GM06990 (cell line): ENCODE measurements around the gene ZBTB47.
A peak's percentile ranks its signal among the peaks of the same experiment; 100 is the strongest.

Source experiments
- DNase-seq: peaks from one replicate; pipeline ENCODE4 v3.0.0-alpha.2; 2011; ENCODE audit not compliant: insufficient read length; ENCODE audit errors: extremely low read depth
- H3K27me3 ChIP-seq: replicated peaks from 2 replicates; pipeline ENCODE4 v1.6.0; 2011; ENCODE audit warnings: low read length; ENCODE audit not compliant: control insufficient read depth, insufficient read depth
- H3K36me3 ChIP-seq: 2 replicates; pipeline ENCODE4 v1.5.1; 2011; ENCODE audit warnings: low read length; ENCODE audit not compliant: control insufficient read depth, insufficient read depth
- H3K4me3 ChIP-seq: replicated peaks from 2 replicates; pipeline ENCODE4 v1.5.1; 2011; ENCODE audit warnings: low read depth, mild to moderate bottlenecking, control low read depth, low read length
- TF ChIP-seq, protein P1 (sequence below): IDR thresholded peaks from 2 replicates; pipeline ENCODE4 v1.5.1; 2011; ENCODE audit warnings: low read length, control low read depth, mild to moderate bottlenecking, inconsistent platforms; ENCODE audit not compliant: insufficient read depth, poor library complexity, severe bottlenecking

The ZBTB47 gene

DNA sequence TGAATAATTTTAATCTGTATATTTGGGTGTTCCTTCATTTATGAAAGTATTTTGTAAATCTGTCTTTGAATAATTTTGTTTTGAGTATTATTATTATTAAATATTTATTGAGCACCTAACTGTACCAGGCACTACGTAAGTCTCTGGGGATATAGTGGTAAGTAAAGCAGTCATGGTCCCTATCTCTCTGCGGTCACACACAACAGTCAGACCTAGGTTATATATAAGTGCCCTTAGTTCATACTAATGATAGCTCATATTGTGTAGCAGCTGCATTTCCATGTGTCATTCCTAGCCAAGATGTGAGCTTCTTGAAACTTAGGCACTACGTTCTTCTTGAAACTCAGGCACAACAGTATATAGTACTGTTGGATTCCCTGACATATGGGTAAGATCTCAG is 40.6 kb upstream of the ZBTB47 start:
- DNase-seq: peak; percentile 31
- Histone ChIP-seq H3K4me3 (no peak overlapping the region), H3K36me3 (no peaks in the 10 kb centered on the region; the same call in none of the 2 replicates), H3K27me3 (no peaks in the 10 kb centered on the region)
- TF ChIP-seq, protein P1, sequence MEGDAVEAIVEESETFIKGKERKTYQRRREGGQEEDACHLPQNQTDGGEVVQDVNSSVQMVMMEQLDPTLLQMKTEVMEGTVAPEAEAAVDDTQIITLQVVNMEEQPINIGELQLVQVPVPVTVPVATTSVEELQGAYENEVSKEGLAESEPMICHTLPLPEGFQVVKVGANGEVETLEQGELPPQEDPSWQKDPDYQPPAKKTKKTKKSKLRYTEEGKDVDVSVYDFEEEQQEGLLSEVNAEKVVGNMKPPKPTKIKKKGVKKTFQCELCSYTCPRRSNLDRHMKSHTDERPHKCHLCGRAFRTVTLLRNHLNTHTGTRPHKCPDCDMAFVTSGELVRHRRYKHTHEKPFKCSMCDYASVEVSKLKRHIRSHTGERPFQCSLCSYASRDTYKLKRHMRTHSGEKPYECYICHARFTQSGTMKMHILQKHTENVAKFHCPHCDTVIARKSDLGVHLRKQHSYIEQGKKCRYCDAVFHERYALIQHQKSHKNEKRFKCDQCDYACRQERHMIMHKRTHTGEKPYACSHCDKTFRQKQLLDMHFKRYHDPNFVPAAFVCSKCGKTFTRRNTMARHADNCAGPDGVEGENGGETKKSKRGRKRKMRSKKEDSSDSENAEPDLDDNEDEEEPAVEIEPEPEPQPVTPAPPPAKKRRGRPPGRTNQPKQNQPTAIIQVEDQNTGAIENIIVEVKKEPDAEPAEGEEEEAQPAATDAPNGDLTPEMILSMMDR: no peak

GRCh38 chr3:42613462-42613861 is 40.0 kb upstream of the ZBTB47 start:
- no peak for DNase-seq
- Histone ChIP-seq H3K36me3 (no peaks in the 10 kb centered on the region; the same call in none of the 2 replicates), H3K27me3 (no peaks in the 10 kb centered on the region), H3K4me3 (no peak overlapping the region)
- TF ChIP-seq, protein P1: peak; percentile 32

DNA sequence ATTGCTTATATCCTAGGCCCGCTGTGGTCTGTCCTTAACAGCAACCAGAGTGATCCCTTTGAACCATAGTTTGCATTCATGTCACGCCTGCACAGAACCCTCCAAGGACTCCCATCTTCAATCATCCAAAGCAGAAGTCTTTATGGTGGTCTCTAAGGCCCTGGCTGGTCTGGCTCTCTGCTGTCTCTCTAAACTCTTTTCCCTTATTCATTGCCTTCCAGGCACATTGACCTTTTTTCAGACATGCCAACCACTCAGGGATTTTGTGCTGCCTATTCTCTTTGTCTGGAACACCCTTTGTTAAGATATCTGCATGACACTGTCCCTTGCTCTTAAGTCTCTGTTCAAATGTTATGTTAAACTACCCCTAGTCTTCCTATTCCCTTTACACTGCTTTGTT is 21.9 kb upstream of the ZBTB47 start:
- Histone ChIP-seq H3K27me3 (no peaks in the 10 kb centered on the region), H3K4me3 (no peak overlapping the region), H3K36me3 (peaks cover 4% of the 10 kb centered on the region)
- TF ChIP-seq, protein P1: no peak
- DNase-seq: no peak

DNA sequence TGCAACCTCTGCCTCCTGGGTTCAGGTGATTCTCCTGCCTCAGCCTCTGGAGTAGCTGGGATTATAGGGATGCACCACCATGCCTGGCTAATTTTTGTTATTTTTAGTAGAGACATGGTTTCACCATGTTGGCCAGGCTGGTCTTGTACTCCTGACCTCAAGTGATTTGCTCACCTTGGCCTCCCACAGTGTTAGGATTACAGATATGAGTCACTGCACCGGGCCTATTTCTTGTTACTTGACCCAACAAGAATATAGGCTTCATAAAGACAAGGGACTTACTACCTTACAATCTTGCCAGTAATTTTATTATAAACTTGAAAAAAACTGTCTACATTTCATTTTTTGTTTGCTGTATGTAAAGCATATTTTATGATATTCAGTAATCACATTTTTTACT is 21.4 kb upstream of the ZBTB47 start:
- H3K27me3 ChIP-seq: no peaks in the 10 kb centered on the region
- no peak overlapping the region for H3K4me3 ChIP-seq
- H3K36me3 ChIP-seq: peaks cover 4% of the 10 kb centered on the region
- DNase-seq: no peak
- TF ChIP-seq, protein P1: no peak

DNA sequence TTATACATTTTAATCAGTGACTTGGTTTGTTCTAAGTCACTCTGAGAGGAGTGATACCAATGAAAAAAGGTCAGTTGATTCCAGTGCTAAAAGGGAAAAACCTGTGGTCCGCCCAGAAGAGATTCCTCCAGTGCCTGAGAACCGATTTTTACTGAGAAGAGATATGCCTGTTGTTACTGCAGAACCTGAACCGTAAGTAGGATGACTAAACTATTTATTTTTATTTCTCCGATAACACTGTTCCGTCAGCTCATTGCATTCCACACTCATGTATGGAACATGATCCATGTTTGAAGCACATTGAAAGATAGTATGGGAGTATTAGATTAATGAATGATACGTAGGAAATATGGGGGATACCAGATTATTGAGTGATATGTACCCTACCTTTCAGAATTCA is 20.0 kb upstream of the ZBTB47 start:
- H3K27me3 ChIP-seq: no peaks in the 10 kb centered on the region
- peaks cover 5% of the 10 kb centered on the region for H3K36me3 ChIP-seq
- DNase-seq: no peak
- TF ChIP-seq, protein P1: no peak
- no peak overlapping the region for H3K4me3 ChIP-seq

- peaks cover 9% of the 10 kb centered on the region for H3K36me3 ChIP-seq
- no peak overlapping the region for H3K4me3 ChIP-seq
- TF ChIP-seq, protein P1: peak; percentile 15
- no peaks in the 10 kb centered on the region for H3K27me3 ChIP-seq
- DNase-seq: no peak
Observed at GRCh38 chr3:42635111-42635510, 18.4 kb upstream of the ZBTB47 start.
